Neural cell (in vitro differentiated cells): ENCODE measurements around the gene JCHAIN. TPM values are rescaled to one million over a fixed set of nuclear protein-coding genes. Genes with fewer than 3 reads are reported as not detected.

Source experiments
- H2AFZ ChIP-seq: fragments of 200-600, 300-800 bp; sonication (generic), shearing (Covaris generic); 2 replicates; pipeline ENCODE4 v1.6.0; 2014; ENCODE audit warnings: low read depth, mild to moderate bottlenecking, antibody characterized with exemption, low read length, moderate library complexity
- H3F3A ChIP-seq: fragments of 200-600 bp; shearing (Covaris generic); 2 replicates; pipeline ENCODE4 v1.6.1; 2016; ENCODE audit warnings: mild to moderate bottlenecking, moderate library complexity, mixed read lengths, antibody characterized with exemption, low read length; ENCODE audit not compliant: insufficient read depth, poor library complexity, severe bottlenecking
- H3K27ac ChIP-seq: fragments of 200-600, 300-800 bp; sonication (generic), shearing (Covaris generic); 2 replicates; pipeline ENCODE4 v1.5.1; 2014; ENCODE audit warnings: mild to moderate bottlenecking, low read length, moderate library complexity
- H3K27me3 ChIP-seq: fragments of 300-800, 200-600 bp; sonication (generic), shearing (Covaris generic); 2 replicates; pipeline ENCODE4 v1.6.0; 2014; ENCODE audit warnings: mild to moderate bottlenecking, low read depth, low read length, moderate library complexity; ENCODE audit not compliant: insufficient read depth
- H3K36me3 ChIP-seq: fragments of 300-800, 200-600 bp; sonication (generic), shearing (Covaris generic); 2 replicates; pipeline ENCODE4 v1.5.1; 2014; ENCODE audit warnings: mild to moderate bottlenecking, antibody characterized with exemption, low read length, moderate library complexity; ENCODE audit not compliant: insufficient read depth
- H3K4me2 ChIP-seq: fragments of 300-800, 200-600 bp; sonication (generic), shearing (Covaris generic); 2 replicates; pipeline ENCODE4 v1.6.0; 2014; ENCODE audit warnings: mild to moderate bottlenecking, low read length
- H3K4me3 ChIP-seq: fragments of 300-800, 200-600 bp; sonication (generic), shearing (Covaris generic); 2 replicates; pipeline ENCODE4 v1.5.1; 2014; ENCODE audit warnings: mild to moderate bottlenecking, low read length, moderate library complexity
- H3K79me2 ChIP-seq: fragments of 200-600 bp; shearing (Covaris generic); replicated peaks from 2 replicates; pipeline ENCODE4 v1.6.0; 2014; ENCODE audit warnings: mild to moderate bottlenecking, low read length, moderate library complexity; ENCODE audit not compliant: insufficient read depth
- H3K9ac ChIP-seq: fragments of 300-800, 200-600 bp; sonication (generic), shearing (Covaris generic); 2 replicates; pipeline ENCODE4 v1.6.1; 2016; ENCODE audit warnings: mild to moderate bottlenecking, low read length, mixed read lengths
- H3K9me2 ChIP-seq: fragments of 200-600 bp; shearing (Covaris generic); 2 replicates; pipeline ENCODE4 v1.6.1; 2016; ENCODE audit warnings: mild to moderate bottlenecking, low read length, mixed read lengths; ENCODE audit not compliant: insufficient read depth
- H3K9me3 ChIP-seq: fragments of 200-600, 300-800 bp; sonication (generic), shearing (Covaris generic); 2 replicates; pipeline ENCODE4 v1.6.1; 2016; ENCODE audit warnings: mild to moderate bottlenecking, mixed run types, low read length, moderate library complexity, mixed read lengths
- H4K20me1 ChIP-seq: fragments of 200-600 bp; shearing (Covaris generic); 2 replicates; pipeline ENCODE4 v1.6.1; 2016; ENCODE audit warnings: mild to moderate bottlenecking, mixed run types; ENCODE audit not compliant: insufficient read depth
- CTCF ChIP-seq: fragments of 450-650 bp; IDR thresholded peaks from 2 replicates; pipeline ENCODE4 v1.5.1; 2014; ENCODE audit warnings: antibody characterized with exemption, mild to moderate bottlenecking, moderate library complexity; ENCODE audit not compliant: poor library complexity, severe bottlenecking
- EP300 ChIP-seq: fragments of 450-650 bp; conservative IDR thresholded peaks from 2 replicates; pipeline ENCODE4 v1.6.1; 2014; ENCODE audit warnings: antibody characterized with exemption, mild to moderate bottlenecking, moderate library complexity; ENCODE audit not compliant: poor library complexity, severe bottlenecking
- EZH2 ChIP-seq: fragments of 200-600, 300-800 bp; shearing (Covaris generic), sonication (generic); IDR thresholded peaks from 2 replicates; pipeline ENCODE4 v1.6.1; 2014; ENCODE audit warnings: antibody characterized with exemption, low read length, borderline replicate concordance, mild to moderate bottlenecking; ENCODE audit not compliant: insufficient read depth, poor library complexity, severe bottlenecking
- MXI1 ChIP-seq: fragments of 450-650 bp; conservative IDR thresholded peaks from 2 replicates; pipeline ENCODE4 v1.6.1; 2014; ENCODE audit warnings: antibody characterized with exemption, mild to moderate bottlenecking; ENCODE audit not compliant: poor library complexity, severe bottlenecking
- POLR2AphosphoS5 ChIP-seq: IDR thresholded peaks from 2 replicates; pipeline ENCODE4 v1.6.1; 2012
- RAD21 ChIP-seq: fragments of 450-650 bp; conservative IDR thresholded peaks from 2 replicates; pipeline ENCODE4 v1.6.1; 2014; ENCODE audit warnings: antibody characterized with exemption, mild to moderate bottlenecking, moderate library complexity
- REST ChIP-seq: IDR thresholded peaks from 2 replicates; pipeline ENCODE4 v1.6.1; 2012; ENCODE audit warnings: borderline replicate concordance
- SMC3 ChIP-seq: fragments of 450-650 bp; conservative IDR thresholded peaks from 2 replicates; pipeline ENCODE4 v1.6.1; 2014; ENCODE audit warnings: antibody characterized with exemption, mild to moderate bottlenecking, moderate library complexity; ENCODE audit not compliant: poor library complexity
- polyA plus RNA-seq: library from polyadenylated mRNA; depleted of rRNA; stranded (reverse); fragments of >200 nt; gene quantifications from 2 replicates; pipeline ENCODE4 v1.2.3, GENCODE V29; 2014

The JCHAIN gene
- polyA plus RNA-seq, 1 donor from 2014 or later: not detected

- Histone ChIP-seq H3K9ac (no peak overlapping the region), H2AFZ (no peak overlapping the region), H3K36me3 (no peaks in the 10 kb centered on the region), H3K79me2 (peaks cover 12% of the 10 kb centered on the region), H3K4me2 (no peak overlapping the region), H3K27ac (no peak overlapping the region), H3K9me2 (no peaks in the 10 kb centered on the region), H3K9me3 (no peaks in the 10 kb centered on the region), H3K27me3 (no peaks in the 10 kb centered on the region), H4K20me1 (no peaks in the 10 kb centered on the region), H3F3A (no peaks in the 10 kb centered on the region), H3K4me3 (no peak overlapping the region)
- TF ChIP-seq RAD21: no peak
- TF ChIP-seq EZH2: no peak
- no peak for TF ChIP-seq POLR2AphosphoS5
- TF ChIP-seq MXI1: no peak
- no peak for TF ChIP-seq SMC3
- no peak for TF ChIP-seq REST
- TF ChIP-seq CTCF: no peak
Observed at GRCh38 chr4:70714079-70714887, 48.0 kb upstream of the JCHAIN start.

- Histone ChIP-seq H4K20me1 (no peaks in the 10 kb centered on the region), H3F3A (no peaks in the 10 kb centered on the region), H3K36me3 (no peaks in the 10 kb centered on the region), H3K4me2 (no peak overlapping the region), H3K79me2 (peaks cover 18% of the 10 kb centered on the region), H3K9ac (no peak overlapping the region), H3K27me3 (no peaks in the 10 kb centered on the region), H3K9me3 (no peaks in the 10 kb centered on the region), H3K4me3 (no peak overlapping the region), H3K9me2 (no peaks in the 10 kb centered on the region), H2AFZ (no peak overlapping the region), H3K27ac (no peak overlapping the region)
- no peak for TF ChIP-seq REST
- TF ChIP-seq EZH2: no peak
- no peak for TF ChIP-seq EP300
- TF ChIP-seq POLR2AphosphoS5: no peak
Observed at GRCh38 chr4:70713453-70714078, 47.3 kb upstream of the JCHAIN start.
